DND-41 (cell line): ENCODE data around the gene FBXW8.
"Not testable (repeated sequence)": the region's sequence is repeated elsewhere in the genome, so short reads cannot be mapped to it uniquely, and the experiment has no call there.

ENCODE experiments used
- ATAC-seq: fragments of 200-7000 bp; cut with Tn5 transposase; 3 replicates; pipeline ENCODE4 v1.9.1; 2021; ENCODE audit warnings: low read depth; ENCODE audit not compliant: insufficient read depth
- DNase-seq: peaks from one replicate; pipeline ENCODE4 v3.0.0-alpha.2; 2020
- H2AFZ ChIP-seq: 2 replicates; pipeline ENCODE4 v1.6.0; 2012; ENCODE audit warnings: low read depth, low read length
- H3K27ac ChIP-seq: 2 replicates; pipeline ENCODE4 v1.5.1; 2012; ENCODE audit warnings: low read length, inconsistent platforms
- H3K27me3 ChIP-seq: fragments of 200-600 bp; sonication (generic); 2 replicates; pipeline ENCODE4 v1.6.0; 2012; ENCODE audit warnings: low read length, mild to moderate bottlenecking, inconsistent platforms; ENCODE audit not compliant: insufficient read depth, poor library complexity
- H3K36me3 ChIP-seq: 2 replicates; pipeline ENCODE4 v1.5.1; 2012; ENCODE audit warnings: low read length, inconsistent platforms; ENCODE audit not compliant: insufficient read depth
- H3K4me1 ChIP-seq: 2 replicates; pipeline ENCODE4 v1.5.1; 2012; ENCODE audit warnings: mild to moderate bottlenecking, low read length; ENCODE audit not compliant: insufficient read depth
- H3K4me2 ChIP-seq: 2 replicates; pipeline ENCODE4 v1.6.0; 2012; ENCODE audit warnings: mild to moderate bottlenecking, moderate library complexity, low read length, inconsistent platforms; ENCODE audit not compliant: insufficient read depth
- H3K4me3 ChIP-seq, 2 experiments: fragments of 200-600 bp in 1 of 2; shearing (Covaris generic) in 1 of 2; 2 replicates each; pipeline ENCODE4 v1.5.1; 2012 to 2016; ENCODE audit warnings: inconsistent platforms in 2 of 2, low read length in 2 of 2, mild to moderate bottlenecking in 2 of 2, low read depth in 1 of 2, moderate library complexity in 1 of 2
- H3K79me2 ChIP-seq: 2 replicates; pipeline ENCODE4 v1.6.0; 2012; ENCODE audit warnings: low read length, inconsistent platforms; ENCODE audit not compliant: insufficient read depth
- H3K9ac ChIP-seq: 2 replicates; pipeline ENCODE4 v1.6.0; 2012; ENCODE audit warnings: low read depth, mild to moderate bottlenecking, inconsistent platforms, low read length, moderate library complexity
- H3K9me3 ChIP-seq: 2 replicates; pipeline ENCODE4 v1.5.1; 2012; ENCODE audit warnings: low read length, moderate library complexity, mild to moderate bottlenecking, inconsistent platforms; ENCODE audit not compliant: insufficient read depth, severe bottlenecking
- H4K20me1 ChIP-seq: 2 replicates; pipeline ENCODE4 v1.6.0; 2012; ENCODE audit warnings: low read length; ENCODE audit not compliant: insufficient read depth
- EZH2 ChIP-seq: IDR thresholded peaks from 3 replicates; pipeline ENCODE4 v1.6.1; 2012; ENCODE audit warnings: borderline replicate concordance, low read depth, mild to moderate bottlenecking, moderate library complexity, low read length, inconsistent platforms; ENCODE audit not compliant: severe bottlenecking
- TF ChIP-seq, protein P1 (sequence below): IDR thresholded peaks from 2 replicates; pipeline ENCODE4 v1.5.1; 2012; ENCODE audit warnings: borderline replicate concordance, low read length, moderate library complexity, mild to moderate bottlenecking; ENCODE audit not compliant: poor library complexity, severe bottlenecking; ENCODE audit errors: extremely low read depth

The FBXW8 gene

DNA sequence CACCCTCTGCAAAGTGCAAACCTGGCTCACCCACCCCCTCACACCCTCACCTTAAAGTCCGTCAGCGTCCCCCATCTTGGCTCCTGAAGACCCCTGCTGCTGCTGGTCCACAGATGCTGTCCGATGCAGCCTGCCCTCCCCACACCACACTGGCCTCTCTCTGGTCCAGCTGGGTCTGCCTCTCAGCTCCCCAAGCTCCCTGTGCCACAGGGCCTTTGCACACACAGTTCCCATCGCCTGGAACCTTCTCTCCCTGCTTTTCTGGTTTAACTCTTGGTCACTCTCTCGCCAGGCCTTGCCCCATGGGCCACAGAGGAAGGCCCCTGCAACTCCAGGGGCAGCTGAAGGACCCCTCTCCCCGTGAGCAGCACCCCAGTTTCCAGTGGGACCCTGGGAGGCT is 143.5 kb downstream of the FBXW8 start:
- H3K4me1 ChIP-seq, result no peaks in the 10 kb centered on the region
- H3K9me3 ChIP-seq, result no peaks in the 10 kb centered on the region
- no peaks in the 10 kb centered on the region for H4K20me1 ChIP-seq
- H3K36me3 ChIP-seq, result peaks cover 34% of the 10 kb centered on the region
- H3K79me2 ChIP-seq, result no peaks in the 10 kb centered on the region
- no peak for ATAC-seq
- no peak for DNase-seq
- no peak overlapping the region for H2AFZ ChIP-seq
- no peak overlapping the region for H3K4me2 ChIP-seq
- no peak overlapping the region for H3K4me3 ChIP-seq
- H3K27ac ChIP-seq, result 0 out of 2 replicates have a peak overlapping the region, but pooled peaks have one; percentile 1
- H3K27me3 ChIP-seq, result no peaks in the 10 kb centered on the region
- no peak overlapping the region for H3K9ac ChIP-seq
- TF ChIP-seq, protein P1, sequence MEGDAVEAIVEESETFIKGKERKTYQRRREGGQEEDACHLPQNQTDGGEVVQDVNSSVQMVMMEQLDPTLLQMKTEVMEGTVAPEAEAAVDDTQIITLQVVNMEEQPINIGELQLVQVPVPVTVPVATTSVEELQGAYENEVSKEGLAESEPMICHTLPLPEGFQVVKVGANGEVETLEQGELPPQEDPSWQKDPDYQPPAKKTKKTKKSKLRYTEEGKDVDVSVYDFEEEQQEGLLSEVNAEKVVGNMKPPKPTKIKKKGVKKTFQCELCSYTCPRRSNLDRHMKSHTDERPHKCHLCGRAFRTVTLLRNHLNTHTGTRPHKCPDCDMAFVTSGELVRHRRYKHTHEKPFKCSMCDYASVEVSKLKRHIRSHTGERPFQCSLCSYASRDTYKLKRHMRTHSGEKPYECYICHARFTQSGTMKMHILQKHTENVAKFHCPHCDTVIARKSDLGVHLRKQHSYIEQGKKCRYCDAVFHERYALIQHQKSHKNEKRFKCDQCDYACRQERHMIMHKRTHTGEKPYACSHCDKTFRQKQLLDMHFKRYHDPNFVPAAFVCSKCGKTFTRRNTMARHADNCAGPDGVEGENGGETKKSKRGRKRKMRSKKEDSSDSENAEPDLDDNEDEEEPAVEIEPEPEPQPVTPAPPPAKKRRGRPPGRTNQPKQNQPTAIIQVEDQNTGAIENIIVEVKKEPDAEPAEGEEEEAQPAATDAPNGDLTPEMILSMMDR, result no peak
- no peak for TF ChIP-seq EZH2

DNA sequence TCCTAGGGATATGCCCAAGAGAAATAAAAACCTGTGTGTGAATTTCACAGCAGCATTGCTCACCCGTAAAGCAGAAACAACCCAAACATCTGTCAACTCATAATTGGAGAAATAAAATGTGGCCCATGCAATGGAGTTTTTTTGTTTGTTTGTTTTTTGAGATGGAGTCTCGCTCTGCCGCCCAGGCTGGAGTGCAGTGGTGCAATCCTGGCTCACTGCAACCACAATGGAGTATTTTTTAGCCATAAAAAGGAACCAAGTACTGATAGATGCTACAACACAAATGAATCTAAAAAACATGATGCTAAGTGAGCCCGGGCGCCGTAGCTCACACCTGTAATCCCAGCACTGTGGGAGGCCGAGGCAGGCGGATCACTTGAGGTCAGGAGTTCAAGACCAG is 146.9 kb downstream of the FBXW8 start:
- not testable (repeated sequence) for H3K9me3 ChIP-seq, ATAC-seq, H2AFZ ChIP-seq, DNase-seq, H3K9ac ChIP-seq, H3K27me3 ChIP-seq, H3K4me2 ChIP-seq, H3K4me3 ChIP-seq, H4K20me1 ChIP-seq
- peaks cover 20% of the 10 kb centered on the region for H3K4me1 ChIP-seq
- 0 out of 2 replicates have a peak overlapping the region, but pooled peaks have one; percentile 54 for H3K27ac ChIP-seq
- peaks cover 40% of the 10 kb centered on the region for H3K36me3 ChIP-seq
- peaks cover 14% of the 10 kb centered on the region for H3K79me2 ChIP-seq

DNA sequence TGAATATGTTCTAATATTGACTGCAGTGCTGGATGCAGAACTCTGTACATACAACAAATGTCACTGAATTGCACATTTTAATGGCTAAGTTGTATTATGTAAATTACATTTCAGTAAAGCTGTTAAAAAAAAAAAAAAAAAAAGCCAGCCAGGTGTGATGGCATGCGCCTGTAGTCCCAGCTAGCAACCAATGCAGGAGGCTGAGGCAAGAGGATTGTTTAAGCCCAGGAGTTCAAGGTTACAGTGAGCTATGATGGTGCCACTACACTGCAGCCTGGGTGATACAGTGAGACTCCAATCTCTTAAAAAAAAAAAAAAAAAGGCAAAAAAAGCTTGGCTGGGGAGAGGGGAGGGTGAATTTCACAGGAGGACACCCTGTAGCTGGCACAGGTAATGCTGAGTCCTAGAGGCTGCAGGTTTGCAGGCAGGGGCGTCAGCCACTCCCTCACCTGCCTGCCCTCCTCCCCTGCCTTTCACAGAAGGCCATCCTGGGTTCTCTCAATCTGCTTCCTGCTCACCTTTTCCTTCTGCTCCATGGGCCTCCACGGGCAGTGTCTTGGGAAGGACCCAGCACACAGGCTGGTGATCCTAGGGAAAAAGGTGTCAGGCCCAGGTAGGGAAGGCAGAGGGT is 147.8 kb downstream of the FBXW8 start:
- peaks cover 34% of the 10 kb centered on the region for H3K36me3 ChIP-seq
- DNase-seq (no peak), ATAC-seq (no peak)
- TF ChIP-seq, protein P1, result no peak
- no peak for TF ChIP-seq EZH2
- H3K27me3 ChIP-seq, result no peaks in the 10 kb centered on the region
- H2AFZ ChIP-seq, result no peak overlapping the region
- no peaks in the 10 kb centered on the region for H3K9me3 ChIP-seq
- no peak overlapping the region for H3K4me2 ChIP-seq
- peaks cover 29% of the 10 kb centered on the region for H3K4me1 ChIP-seq
- H3K27ac ChIP-seq, result peak overlapping the region; percentile 53; the same call in 1 of the 2 replicates
- H4K20me1 ChIP-seq, result no peaks in the 10 kb centered on the region
- peaks cover 14% of the 10 kb centered on the region for H3K79me2 ChIP-seq
- no peak overlapping the region for H3K4me3 ChIP-seq
- no peak overlapping the region for H3K9ac ChIP-seq

DNA sequence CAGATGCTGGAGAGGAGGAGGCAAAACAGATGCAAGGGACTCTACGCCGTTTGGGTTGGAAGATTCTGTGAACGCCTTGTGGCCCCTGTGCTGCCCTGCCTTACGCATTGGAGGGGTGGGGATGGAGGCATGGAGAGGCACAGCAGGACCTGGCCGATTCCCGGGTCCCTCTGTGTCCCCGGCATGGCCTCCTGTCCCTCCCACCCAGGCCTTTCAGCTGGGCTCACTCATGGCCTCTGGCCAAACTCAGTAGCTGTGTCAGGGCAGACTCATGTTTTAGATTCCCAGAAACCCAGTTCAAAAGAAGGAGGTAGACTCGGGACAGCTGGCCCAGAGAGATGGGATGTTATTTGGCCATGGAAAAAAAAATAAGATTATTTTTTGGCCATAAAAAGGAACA is 148.4 kb downstream of the FBXW8 start:
- H3K4me2 ChIP-seq, result no peak overlapping the region
- TF ChIP-seq, protein P1, result no peak
- no peak for TF ChIP-seq EZH2
- DNase-seq (no peak), ATAC-seq (no peak)
- H3K9me3 ChIP-seq, result no peaks in the 10 kb centered on the region
- H3K27me3 ChIP-seq, result no peaks in the 10 kb centered on the region
- H3K79me2 ChIP-seq, result peaks cover 14% of the 10 kb centered on the region
- H2AFZ ChIP-seq, result no peak overlapping the region
- H3K9ac ChIP-seq, result no peak overlapping the region
- H3K27ac ChIP-seq, result peak overlapping the region; percentile 53; the same call in 1 of the 2 replicates
- H3K4me1 ChIP-seq, result peaks cover 35% of the 10 kb centered on the region
- no peaks in the 10 kb centered on the region for H4K20me1 ChIP-seq
- peaks cover 33% of the 10 kb centered on the region for H3K36me3 ChIP-seq
- no peak overlapping the region for H3K4me3 ChIP-seq
